Measurements from ENCODE around the gene RABGAP1L.

DNA sequence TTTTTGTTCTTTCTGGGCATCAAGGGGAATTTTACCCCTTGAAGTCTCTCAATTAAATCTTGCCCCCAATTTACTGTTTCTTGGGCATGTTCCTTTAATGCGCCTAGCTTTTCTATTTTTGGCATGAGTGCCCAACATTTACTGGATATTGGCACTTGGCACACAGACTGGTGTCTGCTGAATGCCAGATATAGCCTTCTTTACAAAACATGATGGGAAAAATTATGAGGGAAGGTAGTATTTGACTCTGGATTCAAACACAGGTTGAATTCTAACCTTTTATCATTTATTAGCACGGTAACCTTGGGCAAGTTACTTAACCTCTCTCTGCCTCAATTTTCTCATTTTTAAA lies 200.1 kb downstream of the RABGAP1L start:
- TF ChIP-seq, protein P1, sequence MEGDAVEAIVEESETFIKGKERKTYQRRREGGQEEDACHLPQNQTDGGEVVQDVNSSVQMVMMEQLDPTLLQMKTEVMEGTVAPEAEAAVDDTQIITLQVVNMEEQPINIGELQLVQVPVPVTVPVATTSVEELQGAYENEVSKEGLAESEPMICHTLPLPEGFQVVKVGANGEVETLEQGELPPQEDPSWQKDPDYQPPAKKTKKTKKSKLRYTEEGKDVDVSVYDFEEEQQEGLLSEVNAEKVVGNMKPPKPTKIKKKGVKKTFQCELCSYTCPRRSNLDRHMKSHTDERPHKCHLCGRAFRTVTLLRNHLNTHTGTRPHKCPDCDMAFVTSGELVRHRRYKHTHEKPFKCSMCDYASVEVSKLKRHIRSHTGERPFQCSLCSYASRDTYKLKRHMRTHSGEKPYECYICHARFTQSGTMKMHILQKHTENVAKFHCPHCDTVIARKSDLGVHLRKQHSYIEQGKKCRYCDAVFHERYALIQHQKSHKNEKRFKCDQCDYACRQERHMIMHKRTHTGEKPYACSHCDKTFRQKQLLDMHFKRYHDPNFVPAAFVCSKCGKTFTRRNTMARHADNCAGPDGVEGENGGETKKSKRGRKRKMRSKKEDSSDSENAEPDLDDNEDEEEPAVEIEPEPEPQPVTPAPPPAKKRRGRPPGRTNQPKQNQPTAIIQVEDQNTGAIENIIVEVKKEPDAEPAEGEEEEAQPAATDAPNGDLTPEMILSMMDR (IDR thresholded peaks at IDR 0.05), result no peak
- no peak for TF ChIP-seq POLR2A (IDR thresholded peaks at IDR 0.05)

Measured in lower leg skin (tissue), 3 donors.